H1 (cell line): ENCODE measurements around the gene NT5DC3. TPM values are rescaled to one million over a fixed set of nuclear protein-coding genes. Genes with fewer than 3 reads are reported as not detected.

ENCODE experiments used
- CTCF ChIA-PET: fragments of 300-600 bp; sonication (Branson Sonifier 250); formaldehyde crosslinking; loops from one replicate; lab custom pipeline; 2021; ENCODE audit not compliant: partially characterized antibody; lab: Charles Lee
- POLR2A ChIA-PET: fragments of 300-600 bp; sonication (Branson Sonifier 250); formaldehyde crosslinking; loops from one replicate; lab custom pipeline; 2021; ENCODE audit warnings: inconsistent platforms; ENCODE audit not compliant: partially characterized antibody; lab: Charles Lee
- DNase-seq, 2 experiments: peaks; one replicate each; pipeline versions ENCODE4 v3.0.0 to v3.0.0-alpha.2; 2010 to 2022; ENCODE audit warnings: low spot score in 2 of 2, low read depth in 1 of 2, mixed read lengths in 1 of 2
- FAIRE-seq: peaks from 2 replicates; lab custom pipeline; 2011; peaks lifted over from hg19 to GRCh38; lab: Jason Lieb, UNC
- H2AFZ ChIP-seq: 2 replicates; pipeline ENCODE4 v1.8.1; 2012; ENCODE audit warnings: low read length, inconsistent platforms
- H2AK5ac ChIP-seq: 2 replicates; pipeline ENCODE4 v1.6.1; 2013; ENCODE audit warnings: low read depth, low read length
- H2BK120ac ChIP-seq: replicated peaks from 2 replicates; pipeline ENCODE3; 2013; ENCODE audit warnings: low read depth, low read length, inconsistent platforms
- H2BK12ac ChIP-seq: 2 replicates; pipeline ENCODE4 v1.6.1; 2013; ENCODE audit warnings: low read depth, low read length
- H2BK15ac ChIP-seq: 2 replicates; pipeline ENCODE4 v1.6.1; 2013; ENCODE audit warnings: low read length
- H2BK20ac ChIP-seq: 2 replicates; pipeline ENCODE4 v1.6.1; 2013; ENCODE audit warnings: low read length
- H2BK5ac ChIP-seq: 2 replicates; pipeline ENCODE4 v1.6.1; 2013; ENCODE audit warnings: low read depth, low read length
- H3K14ac ChIP-seq: 2 replicates; pipeline ENCODE4 v1.6.1; 2013; ENCODE audit warnings: inconsistent platforms; ENCODE audit not compliant: insufficient read length
- H3K18ac ChIP-seq: 2 replicates; pipeline ENCODE4 v1.6.1; 2013; ENCODE audit warnings: low read length; ENCODE audit errors: extremely low read depth
- H3K23ac ChIP-seq: 2 replicates; pipeline ENCODE4 v1.6.1; 2013; ENCODE audit warnings: inconsistent platforms; ENCODE audit not compliant: insufficient read length
- H3K23me2 ChIP-seq: 2 replicates; pipeline ENCODE4 v1.6.1; 2013; ENCODE audit warnings: low read depth, low read length
- H3K27ac ChIP-seq: 2 replicates; pipeline ENCODE4 v1.6.1; 2011; ENCODE audit warnings: low read depth, low read length, inconsistent platforms
- H3K27me3 ChIP-seq, 4 experiments: replicated peaks in 1 of 4; 1 replicate in 1 of 4; 2 replicates in 3 of 4; pipeline versions ENCODE4 v1.6.1 to v1.8.1; 2011 to 2013; ENCODE audit warnings: low read length in 3 of 4, mild to moderate bottlenecking in 3 of 4, inconsistent platforms in 2 of 4, mixed read lengths in 2 of 4, moderate library complexity in 1 of 4; ENCODE audit not compliant: control insufficient read depth in 3 of 4, insufficient read depth in 3 of 4; ENCODE audit errors: extremely low read depth in 1 of 4
- H3K36me3 ChIP-seq, 4 experiments: 2 replicates each; pipeline versions ENCODE4 v1.6.1 to v1.8.1; 2011 to 2013; ENCODE audit warnings: mild to moderate bottlenecking in 4 of 4, low read length in 3 of 4, moderate library complexity in 2 of 4, control low read depth in 1 of 4, inconsistent platforms in 1 of 4; ENCODE audit not compliant: insufficient read depth in 4 of 4, control insufficient read depth in 2 of 4
- H3K4ac ChIP-seq: replicated peaks from 2 replicates; pipeline ENCODE3; 2013; ENCODE audit warnings: low read length, low read depth, mixed read lengths, inconsistent platforms; ENCODE audit not compliant: insufficient read length
- H3K4me1 ChIP-seq, 4 experiments: replicated peaks in 1 of 4; 1 replicate in 1 of 4; 2 replicates in 3 of 4; pipeline versions ENCODE4 v1.6.1 to v1.8.1; 2011 to 2013; ENCODE audit warnings: low read length in 3 of 4, inconsistent platforms in 2 of 4, mixed read lengths in 1 of 4; ENCODE audit not compliant: insufficient read depth in 4 of 4, control insufficient read depth in 3 of 4
- H3K4me2 ChIP-seq, 2 experiments: 2 replicates each; pipeline versions ENCODE4 v1.6.1 to v1.8.1; 2011 to 2013; ENCODE audit warnings: low read depth in 2 of 2, low read length in 2 of 2, control low read depth in 1 of 2, inconsistent platforms in 1 of 2, mild to moderate bottlenecking in 1 of 2; ENCODE audit not compliant: insufficient read depth in 1 of 2
- H3K4me3 ChIP-seq, 4 experiments: fragments of 200-600, 300-600 bp in 1 of 4; sonication (generic), shearing (Covaris generic), sonication (Bioruptor Twin) in 1 of 4; 2 replicates each; pipeline versions ENCODE4 v1.5.1 to v1.8.1; 2011 to 2016; ENCODE audit warnings: low read length in 4 of 4, low read depth in 3 of 4, control low read depth in 2 of 4, inconsistent platforms in 2 of 4, mild to moderate bottlenecking in 2 of 4, mixed read lengths in 1 of 4, moderate library complexity in 1 of 4; ENCODE audit not compliant: insufficient read depth in 2 of 4; ENCODE audit errors: extremely low read depth in 1 of 4
- H3K56ac ChIP-seq: replicated peaks from 2 replicates; pipeline ENCODE3; 2013; ENCODE audit warnings: low read depth, mild to moderate bottlenecking, mixed read lengths, low read length, inconsistent platforms; ENCODE audit not compliant: insufficient read length
- H3K79me1 ChIP-seq: 2 replicates; pipeline ENCODE4 v1.6.1; 2013; ENCODE audit warnings: low read depth, low read length, control low read depth
- H3K79me2 ChIP-seq, 2 experiments: 2 replicates each; pipeline versions ENCODE4 v1.6.1 to v1.8.1; 2012 to 2013; ENCODE audit warnings: low read length in 2 of 2, mild to moderate bottlenecking in 2 of 2, inconsistent platforms in 1 of 2; ENCODE audit not compliant: insufficient read depth in 2 of 2, control insufficient read depth in 1 of 2
- H3K9ac ChIP-seq, 4 experiments: replicated peaks in 1 of 4; 1 replicate in 1 of 4; 2 replicates in 3 of 4; pipeline versions ENCODE4 v1.6.1 to v1.8.1; 2011 to 2013; ENCODE audit warnings: low read depth in 3 of 4, low read length in 3 of 4, control low read depth in 2 of 4, mild to moderate bottlenecking in 2 of 4, moderate library complexity in 2 of 4, inconsistent platforms in 1 of 4; ENCODE audit errors: extremely low read depth in 1 of 4
- H3K9me3 ChIP-seq, 2 experiments: 2 replicates each; pipeline versions ENCODE4 v1.6.1 to v1.8.1; 2012 to 2013; ENCODE audit warnings: mild to moderate bottlenecking in 2 of 2, moderate library complexity in 2 of 2, control low read depth in 1 of 2, inconsistent platforms in 1 of 2, low read depth in 1 of 2, low read length in 1 of 2, mixed read lengths in 1 of 2; ENCODE audit not compliant: insufficient read depth in 2 of 2
- H4K20me1 ChIP-seq, 2 experiments: replicated peaks in 1 of 2; 2 replicates each; pipeline versions ENCODE3 to v1.8.1; 2011 to 2013; ENCODE audit warnings: inconsistent platforms in 2 of 2, low read length in 2 of 2, mild to moderate bottlenecking in 1 of 2; ENCODE audit not compliant: insufficient read depth in 2 of 2, control insufficient read depth in 1 of 2
- H4K5ac ChIP-seq: 2 replicates; pipeline ENCODE4 v1.6.1; 2013; ENCODE audit warnings: low read length, low read depth, mixed read lengths, inconsistent platforms; ENCODE audit not compliant: insufficient read length
- H4K8ac ChIP-seq: 2 replicates; pipeline ENCODE4 v1.8.0; 2013; ENCODE audit warnings: mild to moderate bottlenecking, moderate library complexity, low read length, inconsistent platforms; ENCODE audit not compliant: insufficient read depth; ENCODE audit errors: extremely low read depth
- H4K91ac ChIP-seq: replicated peaks from 2 replicates; pipeline ENCODE3; 2013; ENCODE audit warnings: low read length, mixed read lengths, inconsistent platforms; ENCODE audit not compliant: insufficient read length
- BACH1 ChIP-seq: IDR thresholded peaks from 2 replicates; pipeline ENCODE4 v1.6.1; 2012; ENCODE audit warnings: low read length, improper control_type of control experiment
- CEBPB ChIP-seq: IDR thresholded peaks from 2 replicates; pipeline ENCODE4 v1.6.1; 2012; ENCODE audit warnings: low read depth, low read length
- CREB1 ChIP-seq: IDR thresholded peaks from 2 replicates; pipeline ENCODE4 v1.6.1; 2012; ENCODE audit warnings: inconsistent platforms
- CTBP2 ChIP-seq: IDR thresholded peaks from 2 replicates; pipeline ENCODE4 v1.7.0; 2011; ENCODE audit warnings: borderline replicate concordance, mild to moderate bottlenecking, moderate library complexity, mixed read lengths, low read length; ENCODE audit not compliant: insufficient read depth, insufficient read length
- FOSL1 ChIP-seq: IDR thresholded peaks from 2 replicates; pipeline ENCODE4 v1.6.1; 2011; ENCODE audit warnings: mild to moderate bottlenecking, low read depth, low read length, moderate library complexity; ENCODE audit not compliant: insufficient read depth
- KDM4A ChIP-seq: IDR thresholded peaks from one replicate; pipeline ENCODE4 v1.7.1; 2012; ENCODE audit warnings: low read depth, mild to moderate bottlenecking, moderate library complexity, low read length, inconsistent platforms; ENCODE audit not compliant: severe bottlenecking
- NANOG ChIP-seq: IDR thresholded peaks from 2 replicates; pipeline ENCODE4 v1.6.1; 2011; ENCODE audit warnings: low read length, low read depth, mild to moderate bottlenecking, inconsistent platforms; ENCODE audit not compliant: insufficient read depth, poor library complexity, severe bottlenecking
- NRF1 ChIP-seq: IDR thresholded peaks from 2 replicates; pipeline ENCODE4 v1.6.1; 2011; ENCODE audit warnings: mild to moderate bottlenecking, low read depth, low read length, improper control_type of control experiment
- PHF8 ChIP-seq: fragments of 200-600 bp; sonication (generic); conservative IDR thresholded peaks from 2 replicates; pipeline ENCODE4 v1.7.1; 2012; ENCODE audit warnings: low read depth, mild to moderate bottlenecking, inconsistent platforms, low read length, moderate library complexity
- POU5F1 ChIP-seq: IDR thresholded peaks from 2 replicates; pipeline ENCODE4 v1.6.1; 2011; ENCODE audit warnings: low read depth, mild to moderate bottlenecking, low read length, moderate library complexity
- RBBP5 ChIP-seq: IDR thresholded peaks from 2 replicates; pipeline ENCODE4 v1.7.1; 2012; ENCODE audit warnings: low read depth, mild to moderate bottlenecking, inconsistent platforms, low read length, moderate library complexity, borderline replicate concordance
- SIN3A ChIP-seq, 2 experiments: IDR thresholded peaks in 1 of 2; conservative IDR thresholded peaks in 1 of 2; 2 replicates each; pipeline ENCODE4 v1.6.1; 2011 to 2012; ENCODE audit warnings: low read length in 2 of 2, improper control_type of control experiment in 1 of 2, low read depth in 1 of 2, mild to moderate bottlenecking in 1 of 2
- SIX5 ChIP-seq: IDR thresholded peaks from 2 replicates; pipeline ENCODE4 v1.6.1; 2011; ENCODE audit warnings: mild to moderate bottlenecking, low read depth, low read length
- SP1 ChIP-seq: IDR thresholded peaks from 2 replicates; pipeline ENCODE4 v1.6.1; 2011; ENCODE audit warnings: low read depth, low read length
- SP2 ChIP-seq: IDR thresholded peaks from 2 replicates; pipeline ENCODE4 v1.6.1; 2012; ENCODE audit warnings: mild to moderate bottlenecking, low read length, inconsistent platforms
- WGBS, 2 experiments: shearing (Covaris generic) in 1 of 2; methylation state at CpG; one replicate each; pipeline versions ENCODE4 v1.1.6 to v1.1.7; 2013 to 2015; ENCODE audit warnings: low lambda C conversion rate in 2 of 2, mixed read lengths in 2 of 2, inconsistent platforms in 1 of 2, low coverage in 1 of 2, missing lambda C conversion rate in 1 of 2; ENCODE audit not compliant: insufficient replicate concordance in 2 of 2, insufficient coverage in 1 of 2, insufficient read length in 1 of 2; ENCODE audit errors: extremely low coverage in 1 of 2, missing lambda C conversion rate in 1 of 2; 5-methylcytosine and 5-hydroxymethylcytosine counted together
- polyA plus RNA-seq, 7 experiments: library from polyadenylated mRNA; depleted of rRNA in 3 of 7; stranded (reverse) in 5 of 7; unstranded in 2 of 7; fragments of >200 nt in 5 of 7; fragments of 200-250 nt in 2 of 7; gene quantifications; 1 replicate in 5 of 7; 2 replicates in 1 of 7; 4 replicates in 1 of 7; pipeline versions ENCODE4 v1.2.1 to v1.2.3, GENCODE V29; 2011 to 2013; ENCODE audit warnings: missing spikeins in 2 of 7, mixed read lengths in 2 of 7
- total RNA-seq: library from RNA; stranded (reverse); fragmentation: NEBNext Ultra II Directional; extraction: Animal tissue kit (Norgen Biotek cat#: 25700); gene quantifications from 2 replicates; pipeline ENCODE4 v1.2.1, GENCODE V29; 2021

NT5DC3 gene
- total and polyA plus RNA-seq, 2 of the 8 experiments (the other 6 are each of a cell fraction or from before 2014, with no cell fraction given): 5.4 to 14.8 TPM

DNA sequence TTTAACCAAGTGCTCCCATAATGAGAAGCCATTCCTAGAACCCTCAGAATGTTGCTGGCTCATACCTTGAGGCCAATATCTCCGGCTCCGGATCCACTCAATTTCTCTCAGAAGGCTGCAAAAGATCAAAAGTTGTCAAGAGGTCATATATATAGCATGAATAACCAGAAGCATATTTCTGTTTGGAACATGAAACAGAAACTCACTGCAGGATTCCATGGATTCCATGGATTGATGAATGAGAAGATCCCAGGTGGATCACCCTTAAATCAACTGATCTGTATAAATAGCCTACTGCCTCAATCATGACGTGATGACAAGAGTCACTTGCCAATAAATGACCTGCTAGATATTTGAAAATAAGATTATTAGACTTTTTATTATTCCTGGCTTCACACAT, 3.3 kb upstream of the NT5DC3 start:
- H3K18ac ChIP-seq: no peak overlapping the region
- no peak overlapping the region for H2BK20ac ChIP-seq
- H3K79me1 ChIP-seq: peaks cover 4% of the 10 kb centered on the region
- ChIA-PET POLR2A (no interaction called here), CTCF (interaction anchor here (0.9 kb wide), 1 partner anchor 74 kb away, joined by 4 read pairs; no protein-coding TSS in a partner anchor)
- no peak overlapping the region for H3K56ac ChIP-seq
- no peak overlapping the region for H4K91ac ChIP-seq
- H3K4ac ChIP-seq: no peak overlapping the region
- no peak overlapping the region for H3K9ac ChIP-seq
- H4K20me1 ChIP-seq: peaks cover 0 to 1% of the 10 kb centered on the region in 2 experiments
- no peak overlapping the region for H2BK120ac ChIP-seq
- no peaks in the 10 kb centered on the region for H3K9me3 ChIP-seq
- H2BK5ac ChIP-seq: no peak overlapping the region
- H3K27me3 ChIP-seq: peaks cover 0 to 6% (median 2%) of the 10 kb centered on the region in 4 experiments; a peak in 6 of 7 replicates
- DNase-seq (no peak), FAIRE-seq (no peak)
- H4K5ac ChIP-seq: no peak overlapping the region
- no peak overlapping the region for H3K14ac ChIP-seq
- H3K27ac ChIP-seq: no peak overlapping the region
- H3K4me2 ChIP-seq: no peak overlapping the region
- peaks cover 0 to 10% of the 10 kb centered on the region in 2 experiments; a peak in 2 of 4 replicates for H3K79me2 ChIP-seq
- WGBS, 2 experiments: 89% methylated on average over 3 of the region's 3 CpGs; no CpG with 5 or more reads in 1 of the 2 experiments
- H2AFZ ChIP-seq: no peak overlapping the region
- peaks cover 11% of the 10 kb centered on the region; the same call in 1 of the 2 replicates for H3K23me2 ChIP-seq
- H3K4me1 ChIP-seq: 0 out of 7 replicates have a peak, but pooled peaks cover 0 to 3% (median 0%) of the 10 kb centered on the region in 4 experiments
- H3K4me3 ChIP-seq: no peak overlapping the region
- no peak overlapping the region for H2AK5ac ChIP-seq
- no peak overlapping the region for H2BK15ac ChIP-seq
- no peak overlapping the region for H2BK12ac ChIP-seq
- no peaks in the 10 kb centered on the region for H3K36me3 ChIP-seq
- no peak overlapping the region for H4K8ac ChIP-seq
- no peak overlapping the region for H3K23ac ChIP-seq
- TF ChIP-seq CREB1 (no peak), SP1 (no peak), BACH1 (no peak), KDM4A (no peak), FOSL1 (no peak), SIX5 (no peak), NANOG (no peak), RBBP5 (no peak), SP2 (no peak), SIN3A (conservative IDR thresholded peaks at IDR 0.05 in 1 of 2, IDR thresholded peaks at IDR 0.05 in 1 of 2; ENCODE audit: low read depth in 1 of 2, low read length in 2 of 2) (no peak), PHF8 (no peak), NRF1 (no peak), CEBPB (no peak), CTBP2 (no peak), POU5F1 (no peak)
